ENCODE results near the gene TMEM250.

GRCh38 chr9:136081826-136082495 lies 36.7 kb downstream of the TMEM250 start:
- TF ChIP-seq CTCF (IDR thresholded peaks at IDR 0.05): no peak
- no peak for TF ChIP-seq TCF7L2 (IDR thresholded peaks at IDR 0.05; ENCODE audit: low read depth, low read length)
- no peak for TF ChIP-seq POLR2AphosphoS5 (IDR thresholded peaks at IDR 0.05; ENCODE audit: low read depth, low read length)

Data from Panc1 (cell line).